ENCODE measurements around the gene SCN1B. TPM values are rescaled to one million over a fixed set of nuclear protein-coding genes. Genes with fewer than 3 reads are reported as not detected.

Gene SCN1B
- total and polyA plus RNA-seq, 2 of the 13 experiments (the other 11 are each of a cell fraction or from before 2014, with no cell fraction given), result 2.7 to 20.1 TPM

DNA sequence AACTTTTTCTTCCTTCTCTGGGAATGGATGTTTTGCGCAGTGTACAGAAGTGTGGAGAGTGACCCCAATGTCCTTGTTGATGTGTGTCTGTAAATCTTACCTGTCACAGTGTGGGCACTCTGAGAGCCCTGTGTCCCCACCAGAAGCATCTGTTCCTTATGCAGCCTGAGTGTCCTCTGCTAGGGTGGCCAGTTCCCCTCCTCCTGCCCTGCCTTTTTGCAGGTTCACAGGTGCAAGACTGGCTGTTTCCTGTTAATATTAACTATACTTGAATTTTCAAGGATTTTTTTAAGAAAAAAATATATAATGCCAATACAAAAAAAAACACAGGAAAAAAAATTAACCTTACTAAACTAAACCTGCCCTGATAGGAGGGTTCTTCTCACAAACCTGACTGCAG lies 42.2 kb upstream of the SCN1B start:
- FAIRE-seq (no peak), ATAC-seq (no peak), DNase-seq (ENCODE audit: low spot score) (no peak)
- intact Hi-C loops (cut with micrococcal nuclease; ENCODE audit: unreplicated experiment) (no loop called here), in situ Hi-C loops (cut with HindIII; ENCODE audit: extremely low pct_ligation_motif_present, low pct_unique_long_range_greater_than_20kb) (no loop called here)
- H3K4me3 ChIP-seq (replicated peaks in 1 of 3; ENCODE audit: insufficient read depth in 1 of 3, low read depth in 2 of 3, low read length in 3 of 3), result no peak overlapping the region
- ChIA-PET CTCF (ENCODE audit: low intra/inter-chr PET ratio, low total read pairs) (no interaction called here), POLR2A (no interaction called here)
- no peaks in the 10 kb centered on the region for H3K9me3 ChIP-seq (ENCODE audit: low read length)
- H3K27ac ChIP-seq (ENCODE audit: extremely low read length, insufficient read depth, low read length), result no peak overlapping the region
- no peaks in the 10 kb centered on the region for H3K79me2 ChIP-seq (ENCODE audit: insufficient read depth, low read length)
- WGBS (ENCODE audit: low lambda C conversion rate), result 100% methylated on average over 1 of the region's 1 CpG
- H2AFZ ChIP-seq (ENCODE audit: low read length), result no peak overlapping the region
- BruUV-seq (replicated peaks), result no TSS peak
- H3K4me1 ChIP-seq (ENCODE audit: insufficient read depth, low read length), result peaks cover 28% of the 10 kb centered on the region
- no peaks in the 10 kb centered on the region for H3K36me3 ChIP-seq (replicated peaks in 1 of 2; ENCODE audit: control insufficient read depth in 1 of 2, insufficient read depth in 2 of 2, low read length in 2 of 2)
- peaks cover 0 to 12% of the 10 kb centered on the region in 2 experiments; a peak in 2 of 5 replicates for H3K27me3 ChIP-seq (ENCODE audit: control insufficient read depth in 1 of 2, insufficient read depth in 2 of 2, low read length in 2 of 2)
- no peak for TF ChIP-seq ZNF367 (CRISPR knock-in tag; IDR thresholded peaks at IDR 0.05; ENCODE audit: borderline replicate concordance)
- TF ChIP-seq ISX (CRISPR knock-in tag; conservative IDR thresholded peaks at IDR 0.05), result no peak
- no peak for TF ChIP-seq RAD51 (IDR thresholded peaks at IDR 0.05; ENCODE audit: borderline replicate concordance)
- TF ChIP-seq ZNF724P (CRISPR knock-in tag; IDR thresholded peaks at IDR 0.05; ENCODE audit: borderline replicate concordance), result no peak
- no peak for TF ChIP-seq POLR2A (IDR thresholded peaks at IDR 0.05; ENCODE audit: insufficient read depth in 1 of 2, low read depth in 2 of 2, low read length in 2 of 2)
- no peak for TF ChIP-seq ZNF274 (CRISPR knock-in tag; IDR thresholded peaks at IDR 0.05)
- no peak for TF ChIP-seq IRF1 (CRISPR knock-in tag; IDR thresholded peaks at IDR 0.05; ENCODE audit: low read depth)
- no peak for TF ChIP-seq ZNF75D (CRISPR knock-in tag; IDR thresholded peaks at IDR 0.05; ENCODE audit: borderline replicate concordance)
- TF ChIP-seq ZNF225 (CRISPR knock-in tag; IDR thresholded peaks at IDR 0.05), result no peak
- no peak for TF ChIP-seq ZNF574 (CRISPR knock-in tag; IDR thresholded peaks at IDR 0.05)
- no peaks in the 10 kb centered on the region for H4K20me1 ChIP-seq (ENCODE audit: insufficient read depth, low read length)
- no peak overlapping the region for H3K4me2 ChIP-seq (ENCODE audit: low read depth, low read length)
- H3K9ac ChIP-seq (ENCODE audit: insufficient read depth, low read depth, low read length), result no peak overlapping the region
